SK-N-SH (cell line): ENCODE measurements around the gene SCN8A. TPM values are rescaled to one million over a fixed set of nuclear protein-coding genes. Genes with fewer than 3 reads are reported as not detected.

Experiments
- CTCF ChIA-PET: fragments of 300-600, 350-600 bp; formaldehyde crosslinking; extraction: SDS; loops from one replicate; lab custom pipeline; 2021; lab: Yijun Ruan, JAX
- POLR2A ChIA-PET: fragments of 350-600 bp; sonication (Branson Sonifier 250); formaldehyde crosslinking; extraction: SDS; loops from one replicate; lab custom pipeline; 2020; ENCODE audit warnings: antibody characterized with exemption, inconsistent platforms; lab: Yijun Ruan, JAX
- DNase-seq: peaks from one replicate; pipeline ENCODE4 v3.0.0; 2012
- H2AFZ ChIP-seq: fragments of 200-600 bp; sonication (generic); 2 replicates; pipeline ENCODE4 v1.8.1; 2016; ENCODE audit warnings: antibody characterized with exemption, mild to moderate bottlenecking, low read depth
- H3F3A ChIP-seq: fragments of 200-600 bp; sonication (generic); replicated peaks from 2 replicates; pipeline ENCODE3; 2016; ENCODE audit warnings: antibody characterized with exemption, mild to moderate bottlenecking; ENCODE audit not compliant: insufficient read depth
- H3K27ac ChIP-seq, 2 experiments: fragments of 200-500 bp in 1 of 2; fragments of 200-600 bp in 1 of 2; sonication (Bioruptor generic) in 1 of 2; sonication (generic), shearing (Covaris generic) in 1 of 2; 2 replicates each; pipeline versions ENCODE4 v1.5.1 to v1.6.1; 2014 to 2016; ENCODE audit warnings: low read depth in 2 of 2, inconsistent platforms in 1 of 2, low read length in 1 of 2, mild to moderate bottlenecking in 1 of 2, mixed read lengths in 1 of 2
- H3K27me3 ChIP-seq: fragments of 200-600 bp; sonication (generic), shearing (Covaris generic); 2 replicates; pipeline ENCODE4 v1.6.1; 2016; ENCODE audit warnings: mixed run types; ENCODE audit not compliant: insufficient read depth
- H3K36me3 ChIP-seq, 2 experiments: fragments of 200-500 bp in 1 of 2; fragments of 200-600 bp in 1 of 2; sonication (Bioruptor generic) in 1 of 2; sonication (generic) in 1 of 2; replicated peaks in 1 of 2; 2 replicates each; pipeline versions ENCODE3 to v1.5.1; 2014 to 2016; ENCODE audit warnings: low read length in 1 of 2, mild to moderate bottlenecking in 1 of 2; ENCODE audit not compliant: insufficient read depth in 2 of 2, control insufficient read depth in 1 of 2
- H3K4me1 ChIP-seq, 2 experiments: fragments of 200-500 bp in 1 of 2; fragments of 200-600 bp in 1 of 2; sonication (Bioruptor generic) in 1 of 2; sonication (generic), shearing (Covaris generic) in 1 of 2; 2 replicates each; pipeline versions ENCODE4 v1.5.1 to v1.6.1; 2014 to 2016; ENCODE audit warnings: low read depth in 1 of 2, low read length in 1 of 2, mixed run types in 1 of 2; ENCODE audit not compliant: insufficient read depth in 2 of 2, control insufficient read depth in 1 of 2
- H3K4me2 ChIP-seq: fragments of 200-600 bp; sonication (generic), shearing (Covaris generic); 2 replicates; pipeline ENCODE4 v1.6.1; 2017; ENCODE audit warnings: mixed run types
- H3K4me3 ChIP-seq, 2 experiments: fragments of 200-500 bp in 1 of 2; fragments of 200-600 bp in 1 of 2; sonication (Bioruptor generic) in 1 of 2; sonication (generic), shearing (Covaris generic) in 1 of 2; 2 replicates each; pipeline versions ENCODE4 v1.5.1 to v1.8.1; 2014 to 2016; ENCODE audit warnings: low read depth in 2 of 2, inconsistent platforms in 1 of 2, low read length in 1 of 2, mild to moderate bottlenecking in 1 of 2, mixed read lengths in 1 of 2, moderate library complexity in 1 of 2
- H3K79me2 ChIP-seq: fragments of 200-600 bp; sonication (generic); 2 replicates; pipeline ENCODE4 v1.8.1; 2017; ENCODE audit warnings: mild to moderate bottlenecking; ENCODE audit not compliant: insufficient read depth
- H3K9ac ChIP-seq: fragments of 200-600 bp; sonication (generic); 2 replicates; pipeline ENCODE4 v1.6.1; 2017; ENCODE audit warnings: mixed run types
- H3K9me2 ChIP-seq: fragments of 200-600 bp; sonication (generic); 2 replicates; pipeline ENCODE4 v1.6.1; 2017; ENCODE audit warnings: mixed run types
- H3K9me3 ChIP-seq: fragments of 200-600 bp; sonication (generic); 2 replicates; pipeline ENCODE4 v1.6.1; 2017; ENCODE audit warnings: mixed run types, mild to moderate bottlenecking, moderate library complexity
- H4K20me1 ChIP-seq: fragments of 200-600 bp; sonication (generic); 2 replicates; pipeline ENCODE4 v1.6.1; 2017; ENCODE audit warnings: mild to moderate bottlenecking, mixed run types; ENCODE audit not compliant: insufficient read depth
- CHD2 ChIP-seq: fragments of 150-350 bp; IDR thresholded peaks from 2 replicates; pipeline ENCODE4 v1.6.1; 2018; ENCODE audit warnings: low read length; ENCODE audit not compliant: partially characterized antibody
- FOXM1 ChIP-seq: IDR thresholded peaks from 2 replicates; pipeline ENCODE4 v1.4.0; 2012; ENCODE audit warnings: low read depth, mild to moderate bottlenecking
- GABPA ChIP-seq: IDR thresholded peaks from 2 replicates; pipeline ENCODE4 v1.4.0; 2012; ENCODE audit warnings: low read depth, mild to moderate bottlenecking
- JUND ChIP-seq: IDR thresholded peaks from 2 replicates; pipeline ENCODE4 v1.4.0; 2012
- NFIC ChIP-seq: IDR thresholded peaks from 2 replicates; pipeline ENCODE4 v1.4.0; 2012; ENCODE audit warnings: borderline replicate concordance
- NRF1 ChIP-seq: IDR thresholded peaks from 2 replicates; pipeline ENCODE4 v1.6.1; 2012; ENCODE audit warnings: low read depth, mild to moderate bottlenecking, low read length
- RAD21 ChIP-seq: IDR thresholded peaks from 2 replicates; pipeline ENCODE4 v1.6.1; 2012; ENCODE audit warnings: mild to moderate bottlenecking, low read length
- RFX5 ChIP-seq: IDR thresholded peaks from 2 replicates; pipeline ENCODE4 v1.6.1; 2012; ENCODE audit warnings: mild to moderate bottlenecking, improper control_type of control experiment, low read length
- YY1 ChIP-seq: IDR thresholded peaks from 2 replicates; pipeline ENCODE4 v1.4.0; 2012; ENCODE audit warnings: low read depth, mild to moderate bottlenecking
- WGBS: methylation state at CpG from one replicate; pipeline ENCODE4 v1.1.6; 2017; ENCODE audit warnings: low lambda C conversion rate; 5-methylcytosine and 5-hydroxymethylcytosine counted together
- polyA plus RNA-seq, 3 experiments: library from polyadenylated mRNA; depleted of rRNA; stranded (reverse); fragments of >200 nt; gene quantifications; 2 replicates each; pipeline ENCODE4 v1.2.3, GENCODE V29; 2012
- TF ChIP-seq, protein P1 (sequence below): fragments of 200-600 bp; sonication (generic); IDR thresholded peaks from 2 replicates; pipeline ENCODE4 v1.6.1; 2017; ENCODE audit warnings: antibody characterized with exemption, mild to moderate bottlenecking, moderate library complexity
- TF ChIP-seq, protein P2 (sequence below): IDR thresholded peaks from 2 replicates; pipeline ENCODE4 v1.4.0; 2012; ENCODE audit warnings: low read depth, borderline replicate concordance
- TF ChIP-seq, protein P3 (sequence below): IDR thresholded peaks from 2 replicates; pipeline ENCODE4 v1.6.1; 2012; ENCODE audit warnings: mild to moderate bottlenecking, low read depth, low read length, moderate library complexity

Gene SCN8A
- polyA plus RNA-seq, 1 of the 3 experiments (the other 2 are of a cell fraction) = 7.1 TPM

DNA sequence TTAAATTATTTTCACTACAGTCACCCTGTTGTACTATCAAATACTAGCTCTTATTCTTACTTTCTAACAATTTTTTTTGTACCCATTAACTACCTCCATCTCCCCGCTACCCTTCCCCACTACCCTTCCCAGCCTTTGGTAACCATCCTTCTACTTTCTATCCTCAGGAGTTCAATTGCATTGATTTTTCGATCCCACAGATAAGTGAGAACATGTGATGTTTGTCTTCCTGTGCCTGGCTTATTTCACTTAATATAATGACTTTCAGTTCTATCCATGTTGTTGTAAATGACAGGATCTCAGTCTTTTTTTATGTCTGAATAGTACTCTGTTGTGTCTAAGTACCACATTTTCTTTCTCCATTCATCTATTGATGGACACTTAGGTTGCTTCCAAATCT is 139.7 kb downstream of the SCN8A start:
- Histone ChIP-seq H3K27ac (no peak overlapping the region), H3K79me2 (0 out of 2 replicates have a peak, but pooled peaks cover 4% of the 10 kb centered on the region), H4K20me1 (no peaks in the 10 kb centered on the region), H3K9ac (no peak overlapping the region), H3K9me2 (no peaks in the 10 kb centered on the region), H2AFZ (no peak overlapping the region), H3K4me3 (no peak overlapping the region), H3K4me1 (no peaks in the 10 kb centered on the region; a peak in 1 of 4 replicates)
- CTCF ChIA-PET = interaction anchor here (1.7 kb wide), 1 partner anchor 19 kb away, joined by 5 read pairs; no protein-coding TSS in a partner anchor
- POLR2A ChIA-PET = no interaction called here
- 47% methylated on average over 2 of the region's 2 CpGs for WGBS
- TF ChIP-seq NRF1 = no peak
- no peak for TF ChIP-seq GABPA
- no peak for TF ChIP-seq NFIC
- no peak for TF ChIP-seq CHD2
- no peak for TF ChIP-seq FOXM1
- TF ChIP-seq RFX5 = no peak
- no peak for TF ChIP-seq YY1
- TF ChIP-seq, protein P1, sequence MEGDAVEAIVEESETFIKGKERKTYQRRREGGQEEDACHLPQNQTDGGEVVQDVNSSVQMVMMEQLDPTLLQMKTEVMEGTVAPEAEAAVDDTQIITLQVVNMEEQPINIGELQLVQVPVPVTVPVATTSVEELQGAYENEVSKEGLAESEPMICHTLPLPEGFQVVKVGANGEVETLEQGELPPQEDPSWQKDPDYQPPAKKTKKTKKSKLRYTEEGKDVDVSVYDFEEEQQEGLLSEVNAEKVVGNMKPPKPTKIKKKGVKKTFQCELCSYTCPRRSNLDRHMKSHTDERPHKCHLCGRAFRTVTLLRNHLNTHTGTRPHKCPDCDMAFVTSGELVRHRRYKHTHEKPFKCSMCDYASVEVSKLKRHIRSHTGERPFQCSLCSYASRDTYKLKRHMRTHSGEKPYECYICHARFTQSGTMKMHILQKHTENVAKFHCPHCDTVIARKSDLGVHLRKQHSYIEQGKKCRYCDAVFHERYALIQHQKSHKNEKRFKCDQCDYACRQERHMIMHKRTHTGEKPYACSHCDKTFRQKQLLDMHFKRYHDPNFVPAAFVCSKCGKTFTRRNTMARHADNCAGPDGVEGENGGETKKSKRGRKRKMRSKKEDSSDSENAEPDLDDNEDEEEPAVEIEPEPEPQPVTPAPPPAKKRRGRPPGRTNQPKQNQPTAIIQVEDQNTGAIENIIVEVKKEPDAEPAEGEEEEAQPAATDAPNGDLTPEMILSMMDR = no peak
- TF ChIP-seq, protein P2, sequence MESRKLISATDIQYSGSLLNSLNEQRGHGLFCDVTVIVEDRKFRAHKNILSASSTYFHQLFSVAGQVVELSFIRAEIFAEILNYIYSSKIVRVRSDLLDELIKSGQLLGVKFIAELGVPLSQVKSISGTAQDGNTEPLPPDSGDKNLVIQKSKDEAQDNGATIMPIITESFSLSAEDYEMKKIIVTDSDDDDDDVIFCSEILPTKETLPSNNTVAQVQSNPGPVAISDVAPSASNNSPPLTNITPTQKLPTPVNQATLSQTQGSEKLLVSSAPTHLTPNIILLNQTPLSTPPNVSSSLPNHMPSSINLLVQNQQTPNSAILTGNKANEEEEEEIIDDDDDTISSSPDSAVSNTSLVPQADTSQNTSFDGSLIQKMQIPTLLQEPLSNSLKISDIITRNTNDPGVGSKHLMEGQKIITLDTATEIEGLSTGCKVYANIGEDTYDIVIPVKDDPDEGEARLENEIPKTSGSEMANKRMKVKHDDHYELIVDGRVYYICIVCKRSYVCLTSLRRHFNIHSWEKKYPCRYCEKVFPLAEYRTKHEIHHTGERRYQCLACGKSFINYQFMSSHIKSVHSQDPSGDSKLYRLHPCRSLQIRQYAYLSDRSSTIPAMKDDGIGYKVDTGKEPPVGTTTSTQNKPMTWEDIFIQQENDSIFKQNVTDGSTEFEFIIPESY = no peak
- no peak for TF ChIP-seq JUND
- no peak for TF ChIP-seq RAD21
- TF ChIP-seq, protein P3, sequence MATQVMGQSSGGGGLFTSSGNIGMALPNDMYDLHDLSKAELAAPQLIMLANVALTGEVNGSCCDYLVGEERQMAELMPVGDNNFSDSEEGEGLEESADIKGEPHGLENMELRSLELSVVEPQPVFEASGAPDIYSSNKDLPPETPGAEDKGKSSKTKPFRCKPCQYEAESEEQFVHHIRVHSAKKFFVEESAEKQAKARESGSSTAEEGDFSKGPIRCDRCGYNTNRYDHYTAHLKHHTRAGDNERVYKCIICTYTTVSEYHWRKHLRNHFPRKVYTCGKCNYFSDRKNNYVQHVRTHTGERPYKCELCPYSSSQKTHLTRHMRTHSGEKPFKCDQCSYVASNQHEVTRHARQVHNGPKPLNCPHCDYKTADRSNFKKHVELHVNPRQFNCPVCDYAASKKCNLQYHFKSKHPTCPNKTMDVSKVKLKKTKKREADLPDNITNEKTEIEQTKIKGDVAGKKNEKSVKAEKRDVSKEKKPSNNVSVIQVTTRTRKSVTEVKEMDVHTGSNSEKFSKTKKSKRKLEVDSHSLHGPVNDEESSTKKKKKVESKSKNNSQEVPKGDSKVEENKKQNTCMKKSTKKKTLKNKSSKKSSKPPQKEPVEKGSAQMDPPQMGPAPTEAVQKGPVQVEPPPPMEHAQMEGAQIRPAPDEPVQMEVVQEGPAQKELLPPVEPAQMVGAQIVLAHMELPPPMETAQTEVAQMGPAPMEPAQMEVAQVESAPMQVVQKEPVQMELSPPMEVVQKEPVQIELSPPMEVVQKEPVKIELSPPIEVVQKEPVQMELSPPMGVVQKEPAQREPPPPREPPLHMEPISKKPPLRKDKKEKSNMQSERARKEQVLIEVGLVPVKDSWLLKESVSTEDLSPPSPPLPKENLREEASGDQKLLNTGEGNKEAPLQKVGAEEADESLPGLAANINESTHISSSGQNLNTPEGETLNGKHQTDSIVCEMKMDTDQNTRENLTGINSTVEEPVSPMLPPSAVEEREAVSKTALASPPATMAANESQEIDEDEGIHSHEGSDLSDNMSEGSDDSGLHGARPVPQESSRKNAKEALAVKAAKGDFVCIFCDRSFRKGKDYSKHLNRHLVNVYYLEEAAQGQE = no peak
- TF ChIP-seq, all 33 proteins: peak for 0
- no peak for DNase-seq
- Histone ChIP-seq H3F3A (peaks cover 9% of the 10 kb centered on the region), H3K4me2 (no peak overlapping the region), H3K9me3 (peaks cover 9% of the 10 kb centered on the region), H3K36me3 (peaks cover 9 to 45% of the 10 kb centered on the region in 2 experiments), H3K27me3 (no peaks in the 10 kb centered on the region)
